HepG2 (cell line): ENCODE results near the gene FGF14.

ENCODE experiments used
- ZBTB20 ChIP-seq: sonication (generic); formaldehyde crosslinking; IDR thresholded peaks from 2 replicates; pipeline ENCODE4 v1.8.1; 2023; ENCODE audit warnings: missing genetic modification reagents, low read depth, mild to moderate bottlenecking, borderline replicate concordance
- ZSCAN5A ChIP-seq: sonication (generic); formaldehyde crosslinking; IDR thresholded peaks from 2 replicates; pipeline ENCODE4 v1.8.0; 2022; ENCODE audit warnings: mild to moderate bottlenecking, missing genetic modification reagents, borderline replicate concordance

GRCh38 chr13:102440259-102440936 is 38.5 kb upstream of the FGF14 start:
- TF ChIP-seq ZBTB20 (CRISPR knock-in tag) (no peak), ZSCAN5A (no peak)
